Fibroblast of the aortic adventitia (primary cell): ENCODE measurements around the gene KIF5B. TPM values are rescaled to one million over a fixed set of nuclear protein-coding genes. Genes with fewer than 3 reads are reported as not detected.
A peak's percentile ranks its signal among the peaks of the same experiment; 100 is the strongest.

ENCODE experiments used
- DNase-seq: peaks from one replicate; pipeline ENCODE4 v3.0.0-alpha.2; 2010; ENCODE audit warnings: low read depth
- H3K4me3 ChIP-seq: 2 replicates; pipeline ENCODE4 v1.5.1; 2011; ENCODE audit warnings: low read depth, mild to moderate bottlenecking, control low read depth, low read length, moderate library complexity
- CTCF ChIP-seq: IDR thresholded peaks from 2 replicates; pipeline ENCODE4 v1.5.1; 2011; ENCODE audit warnings: mild to moderate bottlenecking, low read length, control low read depth, inconsistent platforms; ENCODE audit not compliant: insufficient read depth
- total RNA-seq: library from RNA; depleted of rRNA; stranded (reverse); fragments of >200 nt; gene quantifications from 2 replicates; pipeline ENCODE4 v1.2.3, GENCODE V29; 2012; ENCODE audit warnings: low replicate concordance

KIF5B gene
- total RNA-seq, 1 donor, result 169 TPM

GRCh38 chr10:32028710-32029109, 27.5 kb downstream of the KIF5B start:
- no peak for TF ChIP-seq CTCF
- H3K4me3 ChIP-seq, result no peak overlapping the region
- DNase-seq, result no peak

- no peak for DNase-seq
- H3K4me3 ChIP-seq, result no peak overlapping the region
- no peak for TF ChIP-seq CTCF
These were observed 33.0 kb downstream of the KIF5B start for GRCh38 chr10:32023264-32023663.

GRCh38 chr10:32017044-32017443, 39.2 kb downstream of the KIF5B start:
- H3K4me3 ChIP-seq, result no peak overlapping the region
- DNase-seq, result no peak
- TF ChIP-seq CTCF, result no peak

- DNase-seq, result no peak
- H3K4me3 ChIP-seq, result no peak overlapping the region
- TF ChIP-seq CTCF, result no peak
These were observed 40.8 kb downstream of the KIF5B start for GRCh38 chr10:32015386-32015785.

- TF ChIP-seq CTCF, result no peak
- no peak for DNase-seq
- H3K4me3 ChIP-seq, result no peak overlapping the region
These were observed 49.2 kb downstream of the KIF5B start for GRCh38 chr10:32007026-32007425.

- H3K4me3 ChIP-seq, result no peak overlapping the region
- DNase-seq, result peak; percentile 55
- TF ChIP-seq CTCF, result peak; percentile 59
These were observed 51.2 kb downstream of the KIF5B start for GRCh38 chr10:32005050-32005449.

- DNase-seq, result no peak
- TF ChIP-seq CTCF, result no peak
- H3K4me3 ChIP-seq, result no peak overlapping the region
These were observed 52.0 kb downstream of the KIF5B start for GRCh38 chr10:32004161-32004591.
